HG03460 (cell line): ENCODE data around the gene DNAJC21.
A peak's percentile ranks its signal among the peaks of the same experiment; 100 is the strongest.

ENCODE experiments used
- ATAC-seq: cut with Tn5 transposase; IDR thresholded peaks from one replicate; pipeline ENCODE4 v1.9.1; 2021; ENCODE audit not compliant: unreplicated experiment

The DNAJC21 gene

DNA sequence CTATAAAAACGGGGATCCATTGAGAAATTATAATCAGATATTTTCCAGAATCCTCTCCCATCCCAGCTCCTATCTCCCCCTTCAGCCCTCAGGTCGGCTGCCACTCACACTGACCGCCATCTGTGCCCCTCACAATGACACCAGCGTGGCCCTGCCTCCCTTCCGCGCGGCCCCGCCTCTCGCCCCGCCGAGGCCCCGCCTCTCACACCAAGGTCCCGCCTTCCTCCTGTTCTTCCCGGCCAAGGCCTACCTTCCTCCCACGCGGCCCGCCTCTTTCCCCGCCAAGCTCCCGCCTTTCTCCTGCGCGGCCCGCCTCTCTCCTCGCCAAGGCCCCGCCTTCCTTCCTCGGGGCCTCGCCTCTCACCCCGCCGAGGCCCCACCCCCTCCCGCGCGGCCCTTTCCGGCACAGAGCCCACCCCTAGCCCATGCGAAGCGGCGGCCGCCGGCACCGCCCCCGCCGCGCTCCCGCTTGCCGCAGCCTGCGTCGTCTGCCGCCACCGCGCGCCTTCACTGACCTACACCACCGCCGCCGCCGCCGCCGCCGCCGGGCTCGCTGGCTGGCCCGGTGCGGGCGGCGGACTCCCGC lies at the start of gene DNAJC21:
Gene DNAJC21, plus strand, starts transcription at position 426 of the 586 bp plus-strand sequence. CDS start 261 bp downstream, outside the sequence.
- peak; percentile 83 for ATAC-seq

DNA sequence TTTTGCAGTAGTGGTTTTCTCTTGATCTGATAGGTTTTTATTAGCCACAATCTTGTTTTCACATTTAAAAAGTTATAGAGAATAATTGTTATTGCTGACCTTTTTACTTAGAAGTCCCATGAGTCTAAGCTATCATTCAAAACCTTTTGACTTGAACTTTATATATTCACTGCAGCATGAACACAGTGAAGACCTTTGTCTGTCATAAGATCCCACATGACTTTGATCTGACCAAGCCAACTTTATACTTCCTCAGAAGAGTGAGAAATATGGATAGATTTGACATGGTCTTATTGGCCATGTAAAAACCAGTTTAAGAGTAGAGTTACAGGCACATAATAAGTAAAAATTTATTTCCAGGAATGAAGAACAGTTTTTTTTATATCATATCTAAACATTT lies 48.1 kb upstream of the DNAJC21 start:
- no peak for ATAC-seq

DNA sequence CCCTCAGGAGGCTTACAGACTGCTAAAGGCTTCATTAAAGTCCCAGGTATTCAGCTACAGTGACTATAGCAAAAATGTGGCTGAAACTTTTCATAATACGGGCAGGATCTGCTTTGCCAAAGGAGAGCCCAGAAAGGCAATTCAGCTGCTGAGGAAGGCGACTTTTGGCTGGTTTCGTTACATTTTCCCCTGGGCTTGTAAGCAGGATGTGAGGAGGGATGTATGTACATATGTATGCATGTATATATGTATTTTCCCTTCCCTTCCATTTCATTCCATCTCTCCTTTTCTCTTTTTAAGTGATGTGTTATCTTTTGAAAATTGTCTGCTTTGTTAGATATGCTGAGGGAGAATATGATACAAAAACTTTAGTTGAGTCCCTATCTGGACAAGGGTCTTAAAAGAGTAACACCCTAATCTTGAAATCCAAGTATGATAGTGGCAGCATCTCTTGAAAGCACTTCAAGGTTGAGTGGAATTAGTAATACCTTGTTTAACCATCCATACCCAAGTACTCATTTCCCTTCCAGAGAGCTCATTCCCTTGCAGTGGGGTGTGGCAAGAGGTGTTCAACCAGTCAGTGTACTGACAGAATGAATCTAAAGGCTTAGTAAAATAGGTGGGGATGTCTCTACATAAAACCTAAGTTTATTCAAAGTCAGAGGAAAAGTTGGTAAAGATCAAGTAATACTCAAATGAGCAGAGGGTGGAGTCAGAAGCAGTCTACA lies 42.8 kb upstream of the DNAJC21 start:
- ATAC-seq = no peak

DNA sequence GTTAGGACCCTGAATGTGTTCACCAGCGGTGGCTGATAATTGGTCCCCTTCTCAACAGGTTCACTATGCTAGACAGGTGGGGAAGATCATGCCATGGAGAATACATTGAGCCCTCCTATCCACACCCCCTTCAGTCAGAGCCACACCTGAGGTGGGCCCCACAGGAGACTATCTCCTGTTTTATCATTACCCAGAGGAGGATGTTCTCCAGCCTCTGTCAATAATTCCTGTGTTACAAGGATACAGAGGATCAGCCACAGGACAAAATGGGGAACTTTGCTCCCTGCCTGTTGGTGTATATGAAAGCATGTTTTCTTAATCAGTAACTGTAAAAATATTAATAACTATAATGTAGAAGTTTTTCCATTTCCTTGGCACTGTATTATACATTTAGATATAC lies 40.0 kb upstream of the DNAJC21 start:
- no peak for ATAC-seq

DNA sequence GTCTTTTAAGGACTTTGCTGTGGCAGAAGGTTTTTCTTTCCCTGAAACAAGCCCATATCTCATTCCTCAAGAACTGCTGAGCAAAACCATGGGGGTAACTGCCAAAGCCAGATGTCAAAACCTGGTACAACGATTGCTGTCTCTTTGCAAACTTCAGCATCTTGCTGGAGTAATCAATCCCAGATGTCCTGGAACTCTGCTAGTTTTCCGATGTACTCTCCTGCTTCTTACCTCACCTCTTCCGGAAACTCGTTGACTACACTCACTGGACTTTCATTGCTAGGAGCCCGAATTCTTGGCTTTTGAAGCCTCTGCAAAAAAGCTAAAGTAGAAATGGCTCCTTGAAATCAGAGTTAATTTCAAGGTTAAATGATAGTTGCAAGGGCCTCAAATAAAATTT lies 37.4 kb upstream of the DNAJC21 start:
- ATAC-seq = no peak

DNA sequence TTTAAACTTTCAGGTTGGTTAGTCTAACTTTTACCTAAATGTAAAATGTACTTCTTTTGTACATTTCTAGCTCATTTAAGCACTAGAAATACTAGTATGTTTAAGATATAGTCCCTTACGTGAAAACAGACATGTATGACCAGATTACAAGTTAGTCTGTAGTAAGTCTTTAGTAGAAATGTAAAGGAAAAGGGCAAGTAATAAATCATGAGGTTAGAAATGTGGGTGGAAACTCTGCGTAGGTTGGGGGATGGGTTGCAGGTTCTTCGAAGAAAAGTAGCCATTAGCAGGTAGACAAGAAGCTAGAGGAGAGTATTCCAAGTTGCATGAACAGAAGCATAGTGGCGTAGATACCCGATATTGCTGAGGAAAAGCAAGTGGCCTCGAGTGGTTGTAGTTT lies 36.9 kb upstream of the DNAJC21 start:
- no peak for ATAC-seq

DNA sequence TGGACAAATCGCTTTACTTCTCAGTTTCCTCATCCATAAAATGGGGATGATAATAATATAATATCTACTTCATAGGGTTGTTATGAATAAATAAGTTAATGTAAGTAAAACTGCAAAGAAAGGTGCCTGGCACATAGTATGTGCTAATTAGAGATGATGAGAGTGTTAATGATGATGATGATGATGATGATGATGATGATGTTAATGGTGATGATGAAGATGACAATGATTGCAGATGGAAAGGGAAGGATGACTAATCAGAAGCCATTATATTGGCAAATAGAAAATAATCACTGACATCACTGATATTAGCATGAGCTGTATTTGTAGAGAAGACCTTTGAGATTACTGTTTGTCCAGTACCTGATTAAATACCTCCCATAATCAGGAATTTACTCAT lies 34.6 kb upstream of the DNAJC21 start:
- ATAC-seq = no peak

DNA sequence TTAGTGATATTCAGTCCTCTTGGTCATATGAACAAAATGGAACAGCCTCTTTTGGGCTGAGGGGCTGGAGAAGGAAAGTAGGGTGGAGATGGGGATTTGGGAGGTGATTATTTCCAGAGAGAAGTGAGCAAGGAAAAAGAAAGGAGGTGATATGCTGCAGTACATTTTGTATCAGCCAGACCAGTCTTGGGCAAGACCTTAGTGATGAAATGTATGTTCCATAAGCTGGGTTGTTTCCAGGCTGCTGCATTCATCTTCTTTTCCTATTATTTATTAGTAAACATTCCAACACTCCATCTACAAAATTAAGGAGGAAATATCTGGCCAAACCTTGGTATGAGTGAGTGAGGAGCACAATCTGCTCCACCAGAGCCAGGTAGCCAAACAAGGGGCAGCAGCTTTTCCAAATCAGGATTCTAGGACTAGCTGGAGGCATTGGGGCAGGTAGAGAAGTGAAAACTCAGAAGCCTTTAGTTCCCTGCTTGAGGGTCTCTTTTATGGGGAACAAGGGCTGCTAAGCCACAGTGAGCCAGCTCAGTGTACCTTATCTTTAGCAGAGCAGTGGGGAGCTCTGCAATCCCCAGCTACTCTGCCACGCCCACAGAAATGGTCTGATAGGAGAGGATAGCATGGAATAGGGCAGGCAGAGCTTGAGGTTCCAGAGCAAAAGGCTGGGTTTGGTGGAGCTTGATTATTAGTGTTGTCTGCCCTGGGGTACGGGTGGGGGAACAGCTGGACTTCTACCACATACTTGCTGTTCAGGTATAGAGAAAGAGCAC lies 33.5 kb upstream of the DNAJC21 start:
- ATAC-seq = no peak

DNA sequence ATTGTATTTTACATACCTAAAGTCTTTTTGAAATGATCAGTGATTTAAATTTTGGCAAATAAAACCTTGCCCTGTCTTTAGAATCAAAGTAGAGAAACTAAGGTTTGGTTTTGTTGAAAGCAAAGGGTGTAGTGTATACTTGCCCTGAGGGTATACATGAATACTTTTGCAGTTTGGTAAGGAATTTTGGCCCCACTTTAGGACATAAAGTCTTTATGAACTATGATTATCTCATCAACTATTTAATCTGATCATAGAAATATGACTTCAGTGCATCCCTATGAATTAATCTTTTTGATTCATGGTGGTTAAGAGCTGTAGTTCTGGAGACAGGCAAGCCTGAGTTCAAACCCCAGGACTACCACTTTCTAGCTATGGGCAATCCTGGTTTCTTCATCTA lies 31.7 kb upstream of the DNAJC21 start:
- ATAC-seq = no peak

DNA sequence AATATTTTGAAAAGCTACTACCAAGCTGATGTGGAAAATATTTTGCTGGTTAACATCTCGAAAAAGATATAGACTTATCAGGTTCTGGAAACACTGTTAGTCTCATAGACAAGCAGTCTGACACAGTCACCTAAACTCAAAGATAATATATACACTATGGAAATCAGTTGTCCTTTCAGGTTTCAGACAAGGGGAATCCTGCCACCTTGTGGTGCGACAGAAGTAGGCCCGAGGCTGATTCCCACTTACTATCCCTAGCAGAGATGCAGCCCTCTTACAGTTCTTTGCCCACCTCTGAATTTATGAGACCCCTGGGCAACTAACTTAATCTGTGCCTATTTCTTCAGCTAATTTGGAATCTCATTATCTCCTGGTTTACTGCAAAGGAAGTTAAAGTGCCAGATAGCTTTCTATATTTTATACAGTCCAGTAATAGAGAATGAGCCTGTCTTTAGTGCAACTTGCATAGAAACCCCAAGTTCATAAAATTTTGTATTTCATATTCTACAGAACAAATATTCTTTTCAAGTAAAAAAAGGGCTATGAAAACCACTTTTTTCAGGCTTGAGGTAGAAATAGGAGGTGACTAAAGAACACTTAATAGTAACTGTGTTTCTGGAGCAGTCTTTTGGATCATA lies 31.0 kb upstream of the DNAJC21 start:
- peak; percentile 87 for ATAC-seq

DNA sequence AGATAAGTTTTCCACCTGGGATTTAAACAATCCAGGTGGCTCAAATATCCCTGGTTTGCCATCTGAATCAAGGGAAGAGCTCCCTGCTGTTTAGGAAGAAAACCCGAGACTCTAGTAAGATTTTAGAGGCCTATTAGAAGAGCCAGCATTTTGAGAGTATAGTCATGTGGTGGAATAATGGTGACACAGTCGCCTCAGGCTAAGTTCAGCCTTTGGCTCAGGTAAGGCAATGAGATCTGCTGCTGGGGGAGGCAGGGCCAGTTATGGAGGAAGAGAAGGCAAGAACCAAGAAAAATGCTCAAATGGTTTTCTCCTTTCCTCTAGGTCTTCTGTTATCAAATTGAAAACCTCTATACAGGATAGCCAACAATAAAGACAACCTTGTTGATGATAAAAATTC lies 30.3 kb upstream of the DNAJC21 start:
- no peak for ATAC-seq

DNA sequence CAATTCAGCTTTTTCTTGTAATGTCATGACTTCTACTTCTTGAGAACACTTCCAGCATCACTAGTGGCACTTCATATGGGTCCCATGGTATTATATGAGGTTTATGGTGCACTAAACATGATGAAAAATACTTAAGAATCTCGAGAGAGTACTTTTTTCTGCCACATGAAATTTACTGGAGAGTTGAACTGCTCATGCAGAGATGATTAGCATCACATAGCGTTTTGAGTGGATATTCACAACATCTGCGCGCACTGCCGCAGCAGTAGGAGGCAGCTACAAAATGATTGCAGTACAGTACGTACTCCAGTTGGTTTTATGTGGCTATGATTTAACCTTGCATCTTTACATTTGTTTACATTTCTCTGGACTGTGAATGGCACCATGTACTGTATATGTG lies 28.7 kb upstream of the DNAJC21 start:
- ATAC-seq = no peak

DNA sequence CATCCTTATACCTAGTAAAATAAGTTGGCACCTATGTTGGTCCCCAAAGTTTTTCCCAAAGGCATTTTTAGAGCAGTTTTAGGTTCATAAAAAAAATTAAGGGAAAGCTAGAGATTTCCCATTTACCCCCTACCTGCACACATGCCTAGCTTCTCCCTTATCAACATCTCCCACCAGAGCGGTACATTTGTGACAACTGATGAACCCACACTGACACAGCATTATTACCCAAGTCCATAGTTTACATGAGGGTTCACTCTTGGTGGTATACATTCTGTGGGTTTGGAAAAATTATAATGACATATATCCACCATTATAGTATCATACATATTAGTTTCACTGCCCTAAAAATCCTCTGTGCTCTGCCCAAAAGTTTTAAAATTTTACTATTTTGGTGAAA lies 26.1 kb upstream of the DNAJC21 start:
- ATAC-seq = no peak

DNA sequence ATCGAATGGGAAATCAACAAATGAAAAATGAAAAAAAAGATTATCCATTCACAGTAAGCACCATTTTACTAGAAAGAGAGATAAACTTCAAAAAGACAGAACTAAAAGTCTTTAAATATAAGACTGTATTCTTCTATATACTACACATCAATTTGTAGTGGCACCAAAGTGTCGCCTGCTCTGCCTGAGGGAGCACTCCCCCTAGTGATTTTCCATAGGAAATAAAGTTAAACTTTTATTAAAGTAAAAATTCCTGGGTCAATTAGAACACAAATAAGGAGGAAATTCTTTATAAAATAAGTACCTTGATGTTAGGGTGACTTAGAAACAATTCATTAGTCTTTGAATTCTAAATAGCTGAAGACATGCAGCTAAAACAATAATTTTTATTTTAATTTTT lies 23.8 kb upstream of the DNAJC21 start:
- no peak for ATAC-seq

DNA sequence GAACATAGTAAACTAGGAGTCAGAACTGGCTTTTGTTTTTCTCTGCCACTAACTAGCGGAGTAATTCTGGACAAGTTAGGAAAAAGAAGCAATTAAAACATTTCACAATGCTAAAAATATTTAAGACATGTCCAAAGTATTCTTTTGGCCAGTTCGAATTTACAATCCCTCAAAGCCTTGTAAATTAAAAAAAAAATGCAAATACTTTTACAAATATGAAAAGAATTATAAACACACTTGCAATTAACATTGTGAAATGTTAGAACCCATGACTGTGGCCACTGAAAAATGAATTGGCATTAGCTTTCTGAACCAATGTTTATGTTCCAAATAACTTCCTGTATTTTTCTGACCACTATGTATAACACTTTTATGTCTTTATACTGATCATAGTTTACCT lies 16.3 kb upstream of the DNAJC21 start:
- no peak for ATAC-seq

DNA sequence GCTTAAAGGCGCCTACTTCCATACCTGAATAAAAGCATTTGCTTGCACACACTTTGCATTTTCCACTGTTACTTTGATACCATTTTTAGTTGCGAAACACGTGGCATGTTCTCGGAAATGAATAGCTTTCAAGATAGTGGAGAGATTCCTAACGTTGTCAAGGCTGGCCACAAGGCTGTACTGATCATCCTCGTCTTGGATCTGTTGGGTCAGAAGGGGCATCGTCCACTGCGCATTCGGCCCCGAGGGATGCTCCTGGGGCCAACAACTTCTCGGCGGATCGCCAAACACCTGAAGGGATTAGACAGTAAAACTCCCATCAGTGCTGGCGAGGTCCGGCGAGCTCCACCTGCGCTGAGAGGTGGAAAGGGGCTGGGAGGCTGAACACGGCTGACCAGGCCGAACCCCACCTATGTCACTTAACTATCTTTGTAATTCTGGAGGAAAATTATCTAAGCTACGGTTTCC lies 14.7 kb upstream of the DNAJC21 start:
- peak; percentile 18 for ATAC-seq

DNA sequence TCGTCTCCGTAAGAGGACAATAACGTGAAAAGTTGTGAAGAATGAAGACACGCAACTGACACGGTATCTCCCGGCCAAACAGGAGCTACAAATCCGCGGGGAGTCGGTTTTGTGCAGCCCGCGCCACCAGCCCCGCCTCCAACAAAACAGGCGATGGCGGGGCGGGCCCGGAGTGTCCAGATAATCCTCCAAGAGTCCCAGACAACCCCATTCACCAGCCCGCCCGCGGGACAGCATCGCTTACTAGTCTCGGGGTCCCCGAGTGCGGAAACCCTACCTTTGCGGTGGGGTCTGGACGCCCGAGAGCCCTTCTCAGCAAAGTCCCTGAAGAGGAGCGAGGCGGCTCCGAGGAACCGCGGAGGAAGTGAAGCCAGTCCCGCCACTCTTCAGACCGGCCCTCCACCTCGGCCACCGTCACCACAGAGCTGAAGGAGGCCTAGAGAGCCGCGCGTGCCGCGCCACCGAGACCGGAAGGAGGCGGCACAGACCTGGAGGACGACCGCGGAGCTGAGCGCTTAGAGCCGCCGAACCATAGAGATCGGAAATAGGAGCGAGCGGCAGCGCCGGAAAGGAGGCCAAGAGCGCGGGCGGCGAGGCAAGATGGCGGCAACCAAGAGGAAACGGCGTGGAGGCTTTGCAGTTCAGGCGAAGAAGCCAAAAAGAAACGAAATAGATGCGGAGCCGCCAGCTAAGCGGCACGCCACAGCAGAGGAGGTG lies 14.1 kb upstream of the DNAJC21 start, which contains the start of the genes BRIX1 and RAD1:
Gene BRIX1, plus strand, starts transcription at position 573 of the 717 bp plus-strand sequence. Its CDS starts 28 bp downstream, at position 601.
Gene RAD1, minus strand, starts transcription at position 366 of the 717 bp plus-strand sequence. CDS start 612 bp downstream, outside the sequence.
- peak; percentile 98 for ATAC-seq

DNA sequence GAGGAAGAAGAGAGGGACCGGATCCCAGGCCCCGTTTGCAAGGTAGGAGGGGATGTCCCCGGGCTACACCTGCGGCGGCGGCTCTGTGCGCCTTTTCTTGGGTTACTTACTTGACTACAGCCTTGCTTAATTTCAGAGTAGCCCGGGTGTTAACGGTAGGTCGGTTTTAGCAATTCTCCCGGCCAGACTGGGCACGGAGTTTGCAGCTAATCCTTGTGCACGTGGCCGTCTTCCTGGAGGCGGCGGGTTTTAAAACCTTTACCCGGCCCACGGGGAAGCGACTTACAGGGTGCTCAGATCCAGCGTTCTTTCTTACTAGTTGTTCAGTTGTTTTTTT lies 13.5 kb upstream of the DNAJC21 start:
- peak; percentile 15 for ATAC-seq

DNA sequence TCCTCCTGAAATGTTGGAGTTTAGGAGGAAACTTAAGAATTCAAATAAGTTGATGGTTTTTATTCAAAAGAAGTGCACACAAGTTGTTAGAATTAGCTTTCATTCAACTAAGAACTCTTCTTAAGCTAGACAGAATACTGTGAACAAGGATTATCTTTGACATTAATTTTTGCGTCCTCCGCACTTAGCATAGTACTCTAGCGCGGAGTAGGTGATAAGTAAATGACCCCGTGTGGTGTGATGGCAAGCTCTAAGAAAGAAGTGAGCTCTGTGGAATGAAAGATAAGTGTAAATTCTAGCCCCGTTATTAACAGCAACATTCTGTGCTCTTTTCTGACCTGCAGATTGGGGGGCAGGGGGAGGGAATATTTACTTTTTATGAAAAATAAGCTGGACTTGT lies 12.8 kb upstream of the DNAJC21 start:
- no peak for ATAC-seq

DNA sequence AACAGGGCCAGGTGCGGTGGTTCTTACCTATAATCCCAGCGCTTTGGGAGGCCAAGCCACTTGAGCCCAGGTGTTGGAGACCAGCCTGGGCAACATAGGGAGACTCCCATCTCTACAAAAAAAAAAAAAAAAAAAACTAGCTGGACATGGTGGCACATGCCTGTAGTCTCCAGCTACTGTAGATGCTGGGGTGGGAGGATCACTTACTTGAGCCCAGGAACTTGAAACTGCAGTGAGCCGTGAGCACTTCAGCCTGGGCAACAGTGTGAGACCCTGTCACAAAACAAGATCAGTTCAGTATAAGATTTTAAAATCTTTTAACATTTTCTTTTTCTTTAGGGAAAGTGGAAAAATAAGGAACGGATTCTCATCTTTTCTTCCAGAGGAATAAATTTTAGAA lies 11.3 kb upstream of the DNAJC21 start:
- ATAC-seq = no peak

DNA sequence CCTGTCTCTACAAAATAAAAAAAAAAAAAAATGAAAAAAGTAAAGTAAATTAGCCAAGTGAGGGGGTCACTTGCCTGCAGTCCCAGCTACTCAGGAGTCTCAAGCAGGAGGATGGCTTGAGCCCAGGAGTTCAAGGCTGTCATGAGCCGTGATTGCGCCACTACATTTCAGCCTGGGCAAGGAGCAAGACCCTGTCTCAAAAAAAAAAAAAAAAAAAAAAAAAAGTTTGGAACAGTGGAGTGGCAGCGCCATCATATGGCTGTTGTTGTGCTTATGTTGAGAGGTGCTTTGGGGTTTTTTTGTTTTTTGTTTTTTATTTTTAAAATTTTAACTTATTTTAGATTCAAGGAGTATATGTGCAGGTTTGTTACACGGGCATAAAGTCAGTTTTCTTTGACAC lies 10.3 kb upstream of the DNAJC21 start:
- no peak for ATAC-seq
